GM21390 (cell line): Measurements from ENCODE around the gene NUP50.

Experiments
- ATAC-seq: cut with Tn5 transposase; IDR thresholded peaks from one replicate; pipeline ENCODE4 v1.9.1; 2021; ENCODE audit not compliant: unreplicated experiment

The NUP50 gene

DNA sequence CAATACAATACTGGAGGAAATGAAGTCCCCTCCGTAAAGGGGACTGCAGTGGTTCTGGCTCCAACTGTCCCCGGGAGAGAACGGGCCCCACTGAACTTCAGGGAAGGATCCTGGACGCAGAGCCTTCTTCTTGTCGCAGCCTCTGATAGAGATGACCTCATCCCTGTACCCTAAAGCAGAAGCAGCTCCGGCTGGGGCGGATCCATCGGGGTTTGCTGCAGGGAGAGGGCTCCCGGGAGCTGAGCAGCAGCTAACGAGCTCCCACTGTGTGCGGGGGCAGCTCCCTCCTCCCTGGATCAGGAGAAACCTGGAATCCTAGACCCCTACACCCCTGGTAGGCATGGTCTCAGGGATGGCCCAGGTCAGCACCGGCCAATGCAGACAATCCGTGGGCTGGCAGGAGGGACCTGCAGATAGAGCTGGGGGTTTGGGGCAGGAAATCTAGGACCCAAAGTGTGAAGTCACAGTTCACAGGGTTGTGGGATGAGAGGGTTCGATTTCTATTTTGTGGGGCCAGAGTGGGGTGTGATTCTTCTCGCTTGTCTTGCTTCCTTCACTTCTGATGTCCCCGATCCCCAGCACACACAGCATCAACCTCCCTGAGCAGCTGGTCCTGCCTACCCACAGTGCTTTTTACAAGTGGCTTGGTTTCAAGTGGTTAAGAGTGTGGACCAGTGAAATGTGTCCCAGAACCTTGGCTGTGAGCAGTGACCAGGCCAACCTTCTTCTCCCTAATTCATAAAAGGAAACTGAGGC lies 64.1 kb downstream of the NUP50 start:
- ATAC-seq: no peak

DNA sequence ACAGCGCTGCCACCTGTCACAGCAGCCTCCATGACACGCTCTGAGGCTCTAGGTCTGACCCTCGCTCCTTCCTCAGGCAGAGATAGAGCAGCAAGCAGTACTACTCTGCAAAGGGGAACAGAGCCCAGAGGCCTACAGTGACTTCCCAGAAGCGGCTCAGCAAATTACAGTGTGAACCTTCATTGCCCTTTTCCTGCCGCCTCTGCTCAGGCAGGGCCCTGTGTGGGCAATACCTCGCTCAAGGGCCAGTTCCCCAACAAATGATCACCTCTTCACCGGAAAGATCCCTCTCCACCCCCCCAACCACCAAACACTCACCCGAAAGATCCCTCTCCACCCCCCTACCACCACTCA lies 64.7 kb downstream of the NUP50 start:
- ATAC-seq: no peak

DNA sequence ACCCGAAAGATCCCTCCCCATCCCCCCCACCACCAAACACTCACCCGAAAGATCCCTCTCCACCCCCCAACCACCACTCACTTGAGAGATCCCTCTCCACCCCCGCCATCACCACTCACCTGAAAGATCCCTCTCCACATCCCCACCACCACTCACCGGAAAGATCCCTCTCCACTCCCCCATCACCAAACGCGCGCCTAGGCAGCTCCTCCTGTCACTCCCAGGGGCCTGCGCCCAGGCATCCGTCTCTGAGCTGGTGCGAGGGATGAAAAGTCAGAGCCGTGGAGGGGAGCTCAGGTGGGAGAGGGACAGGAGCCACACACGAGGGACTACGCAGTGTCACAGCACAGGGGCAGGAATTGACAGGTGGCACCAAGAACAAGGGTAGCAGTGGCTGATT lies 65.5 kb downstream of the NUP50 start:
- ATAC-seq: no peak

DNA sequence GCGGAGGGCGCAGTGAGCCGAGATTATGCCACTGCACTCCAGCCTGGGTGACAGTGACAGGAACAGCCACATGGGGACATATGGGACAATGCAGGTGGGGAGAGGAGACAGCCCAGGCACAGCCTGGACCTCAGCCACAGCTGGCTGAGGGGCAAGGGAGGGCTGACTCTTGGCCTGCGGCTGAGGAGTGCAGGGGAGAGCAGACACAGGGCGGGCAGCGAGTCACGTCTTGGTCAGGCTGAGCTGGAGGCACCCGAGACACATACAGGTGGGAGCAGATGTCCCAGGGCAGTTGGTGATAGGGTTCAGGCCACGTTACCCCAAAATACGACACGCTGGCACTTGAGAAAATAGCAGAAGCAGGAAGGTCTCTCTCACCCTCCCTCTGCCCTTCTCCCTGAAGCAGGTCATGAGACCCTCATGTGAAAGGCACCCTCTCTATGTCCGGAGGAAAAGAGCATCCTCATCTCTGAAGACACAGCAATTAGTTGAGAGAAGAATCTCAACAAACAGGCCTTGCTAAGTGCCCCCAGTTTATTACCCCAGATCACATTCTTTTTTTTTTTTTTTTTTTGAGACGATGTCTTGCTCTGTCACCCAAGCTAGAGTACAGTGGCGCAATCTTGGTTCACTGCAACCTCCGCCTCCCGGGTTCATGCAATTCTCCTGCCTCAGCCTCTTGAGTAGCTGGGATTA lies 66.4 kb downstream of the NUP50 start:
- no peak for ATAC-seq

DNA sequence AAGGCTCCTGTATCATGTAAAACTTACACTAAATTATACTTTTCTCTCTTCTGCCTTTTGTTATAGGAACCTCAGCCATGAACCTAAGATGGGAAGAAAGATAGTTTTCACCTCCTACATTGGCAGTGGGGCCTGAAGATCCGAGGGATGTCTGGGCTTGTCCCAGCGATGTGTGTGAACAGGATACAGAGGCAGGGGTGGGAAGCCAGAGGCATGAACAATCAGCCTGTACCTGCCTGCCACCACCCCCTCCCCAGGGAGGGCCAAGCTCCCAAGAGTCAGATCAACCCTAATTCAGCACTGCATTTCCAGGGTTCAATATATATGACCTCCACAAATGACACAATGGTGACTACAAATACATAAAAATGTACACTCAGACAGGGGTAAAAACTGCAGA lies 67.6 kb downstream of the NUP50 start:
- ATAC-seq: no peak

DNA sequence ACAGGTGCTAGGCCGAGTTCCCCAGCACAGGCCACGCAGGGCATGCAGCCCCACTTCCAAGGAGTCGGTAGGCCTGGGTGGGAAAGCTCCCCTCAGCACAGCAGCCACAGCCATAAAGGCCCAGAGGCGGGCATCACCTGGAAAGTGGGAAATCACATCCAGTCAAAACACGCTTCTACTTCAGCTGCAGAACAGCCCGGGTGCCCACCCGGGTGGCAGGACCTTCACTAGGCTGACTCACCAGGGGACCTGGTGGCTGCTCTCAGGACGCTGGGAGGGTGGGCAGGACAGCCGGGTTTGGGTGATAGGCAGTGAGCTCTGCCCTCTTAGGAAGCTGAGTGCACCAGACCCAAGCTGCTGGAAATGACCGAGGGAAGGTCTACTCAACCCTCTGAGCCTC lies 69.7 kb downstream of the NUP50 start:
- no peak for ATAC-seq

DNA sequence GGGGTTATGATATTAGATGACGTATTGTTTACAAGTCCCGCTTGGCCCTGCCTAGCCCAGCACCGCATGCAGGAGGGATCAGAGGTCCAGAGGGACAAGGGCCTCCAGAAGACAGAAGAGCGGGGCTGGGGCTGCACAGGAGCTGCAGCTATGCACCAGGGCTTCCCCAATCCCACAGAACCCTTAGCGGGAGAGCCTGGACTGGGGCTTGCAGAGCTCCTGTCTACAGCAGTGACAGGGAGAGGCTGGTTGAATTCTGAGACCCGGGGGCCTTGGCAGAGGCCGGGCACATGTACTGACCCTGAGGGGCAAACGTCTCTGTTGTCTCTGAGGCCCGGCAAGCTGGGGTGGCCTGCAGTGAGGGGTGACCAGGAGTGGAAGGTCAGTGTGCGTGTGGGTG lies 70.1 kb downstream of the NUP50 start:
- no peak for ATAC-seq

DNA sequence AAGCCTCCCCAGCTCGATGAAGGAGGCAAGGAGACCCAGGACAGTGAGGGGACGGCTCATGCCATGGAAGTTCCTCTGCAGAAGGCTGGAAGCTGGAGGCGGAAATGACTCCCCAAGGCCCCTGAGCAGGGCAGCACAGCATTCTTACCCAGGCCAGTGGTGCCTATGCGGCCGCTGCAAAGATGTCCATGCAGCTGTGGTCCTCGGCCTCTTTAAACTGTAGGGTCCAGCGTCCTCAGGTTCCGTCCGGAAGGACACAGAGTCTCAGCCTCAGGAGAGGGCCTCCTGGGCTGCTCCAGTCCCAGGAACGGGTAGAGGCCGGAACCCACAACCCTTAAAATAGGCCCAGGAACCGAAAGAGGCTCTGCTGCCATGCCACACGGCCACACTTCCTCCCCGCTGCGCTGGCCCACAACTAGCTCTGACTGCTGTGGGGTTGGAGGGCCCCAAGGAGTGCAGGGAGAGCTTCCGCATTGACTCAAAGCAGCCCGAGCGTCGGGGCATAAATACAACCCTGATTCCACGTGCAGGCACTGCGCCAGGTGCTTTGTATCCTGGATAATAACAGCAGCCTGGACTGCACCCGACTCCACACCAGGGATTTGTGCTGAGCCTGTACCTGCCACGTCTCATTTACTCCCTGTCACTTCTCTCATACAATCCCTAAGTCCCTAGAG lies 71.5 kb downstream of the NUP50 start:
- peak; percentile 87 for ATAC-seq

DNA sequence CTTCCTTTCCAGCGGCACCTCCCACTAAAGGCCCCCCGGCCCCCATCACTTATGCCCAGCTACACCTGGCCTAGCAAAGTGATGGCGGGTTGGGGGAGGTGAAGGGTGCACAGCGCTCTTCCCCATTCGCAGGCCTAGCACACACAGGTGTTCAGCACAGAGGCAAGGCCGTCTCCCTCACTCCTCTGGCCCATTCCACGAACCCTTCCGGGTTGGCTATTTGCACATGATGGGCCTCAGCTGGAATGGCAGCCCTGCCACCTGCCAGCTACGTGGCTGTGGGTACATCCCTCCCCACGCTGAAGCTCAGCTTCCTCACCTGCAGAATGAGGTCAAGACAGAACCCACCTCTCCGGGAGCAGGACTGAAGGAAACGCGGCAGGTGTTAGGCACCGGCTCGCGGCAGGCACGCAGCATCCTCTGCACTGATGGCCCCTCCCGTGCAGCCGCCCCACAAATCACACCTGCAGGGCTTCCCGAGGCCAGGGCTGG lies 72.2 kb downstream of the NUP50 start:
- peak; percentile 10 for ATAC-seq

DNA sequence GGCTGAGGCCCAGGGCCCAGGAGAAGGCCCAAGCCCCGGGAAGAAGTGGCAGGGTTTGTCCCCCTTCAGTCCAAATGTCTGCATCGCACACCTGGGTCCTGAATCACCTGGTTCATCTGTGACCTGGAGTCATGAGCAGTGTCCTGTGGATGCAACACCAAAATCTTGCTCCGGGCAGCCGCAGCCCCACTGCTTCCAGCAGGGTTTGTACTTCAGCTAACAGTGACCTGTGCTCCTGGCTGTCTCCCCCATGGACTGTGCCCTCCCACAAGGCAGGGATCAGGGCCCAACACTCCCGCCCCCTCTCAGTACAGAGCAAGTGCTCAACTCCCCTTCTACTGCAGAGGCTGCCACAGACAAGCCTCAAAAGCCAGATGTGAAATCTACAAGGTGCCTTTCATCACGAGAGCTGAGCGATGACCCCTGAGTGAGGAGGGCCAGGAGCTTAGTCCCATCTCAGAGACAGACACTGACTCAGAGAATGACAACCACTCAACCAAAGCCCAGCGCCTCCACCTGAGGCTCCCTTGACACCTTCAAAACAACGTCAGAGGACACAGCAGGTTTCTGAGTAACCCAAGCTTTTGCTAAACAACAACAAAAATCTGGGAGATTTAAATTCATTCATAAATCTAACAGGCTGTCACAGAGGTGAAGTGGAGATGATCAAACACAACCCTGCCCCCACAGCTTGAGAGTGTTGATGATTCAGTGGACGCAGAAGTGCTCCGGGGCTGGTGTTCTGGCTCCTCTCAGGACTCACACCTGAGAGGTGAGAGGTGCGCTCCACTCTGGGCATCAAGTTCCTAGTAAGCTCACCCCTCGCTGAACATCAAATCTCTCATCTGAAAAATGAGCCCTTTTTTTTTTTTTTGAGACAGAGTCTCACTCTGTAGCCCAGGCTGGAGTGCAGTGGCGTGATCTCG lies 73.6 kb downstream of the NUP50 start:
- no peak for ATAC-seq
